IMR-90 (cell line): Measurements from ENCODE around the gene TSKU. TPM values are rescaled to one million over a fixed set of nuclear protein-coding genes. Genes with fewer than 3 reads are reported as not detected.

Source experiments
- ATAC-seq: fragments of 200-7000 bp; cut with Tn5 transposase; 2 replicates; pipeline ENCODE4 v1.9.1; 2020; ENCODE audit warnings: low read depth, mild to moderate bottlenecking, moderate library complexity
- BruUV-seq: library from RNA; stranded (reverse); fragments of 400-500 nt; replicated peaks from 2 replicates; lab custom pipeline; 2021; lab: Mats Ljungman, UMichigan
- CTCF ChIA-PET: fragments of 300-600 bp; formaldehyde crosslinking; extraction: SDS; loops from one replicate; lab custom pipeline; 2021; ENCODE audit warnings: antibody characterized with exemption; lab: Yijun Ruan, JAX
- POLR2A ChIA-PET: fragments of 300-600 bp; sonication (Branson Sonifier 250); formaldehyde crosslinking; loops from one replicate; lab custom pipeline; 2022; ENCODE audit warnings: antibody characterized with exemption; ENCODE audit not compliant: unreplicated experiment; lab: Charles Lee
- DNase-seq: peaks from one replicate; pipeline ENCODE4 v3.0.0; 2013
- H2AFZ ChIP-seq: replicated peaks from 2 replicates; pipeline ENCODE3; 2013; ENCODE audit warnings: low read length, mild to moderate bottlenecking; ENCODE audit not compliant: poor library complexity
- H2AK5ac ChIP-seq: 2 replicates; pipeline ENCODE4 v1.6.1; 2013; ENCODE audit warnings: low read depth, low read length, inconsistent platforms
- H2AK9ac ChIP-seq: replicated peaks from 2 replicates; pipeline ENCODE3; 2013; ENCODE audit warnings: mild to moderate bottlenecking, low read depth, low read length, moderate library complexity; ENCODE audit not compliant: poor library complexity
- H2BK120ac ChIP-seq: 2 replicates; pipeline ENCODE4 v1.6.1; 2013; ENCODE audit warnings: low read depth, low read length, inconsistent platforms
- H2BK15ac ChIP-seq: 3 replicates; pipeline ENCODE4 v1.6.1; 2013; ENCODE audit warnings: low read depth, low read length, inconsistent platforms
- H2BK20ac ChIP-seq: 2 replicates; pipeline ENCODE4 v1.6.1; 2013; ENCODE audit warnings: low read depth, mild to moderate bottlenecking, inconsistent platforms, low read length, moderate library complexity
- H2BK5ac ChIP-seq: 2 replicates; pipeline ENCODE4 v1.6.1; 2013; ENCODE audit warnings: mild to moderate bottlenecking, low read depth, low read length, inconsistent platforms; ENCODE audit not compliant: poor library complexity, severe bottlenecking
- H3K14ac ChIP-seq: replicated peaks from 2 replicates; pipeline ENCODE4 v1.6.1; 2013; ENCODE audit warnings: low read depth, low read length, inconsistent platforms
- H3K18ac ChIP-seq: 2 replicates; pipeline ENCODE4 v1.6.1; 2013; ENCODE audit warnings: low read depth, low read length, control low read depth
- H3K23ac ChIP-seq: 2 replicates; pipeline ENCODE4 v1.6.1; 2013; ENCODE audit warnings: low read depth, low read length, inconsistent platforms
- H3K27ac ChIP-seq: 2 replicates; pipeline ENCODE4 v1.5.1; 2013; ENCODE audit warnings: mild to moderate bottlenecking, control low read depth, low read length; ENCODE audit not compliant: insufficient read depth
- H3K27me3 ChIP-seq: 2 replicates; pipeline ENCODE4 v1.6.1; 2013; ENCODE audit warnings: low read length; ENCODE audit not compliant: control insufficient read depth, insufficient read depth
- H3K36me3 ChIP-seq: 2 replicates; pipeline ENCODE4 v1.6.1; 2013; ENCODE audit warnings: low read length, mixed read lengths; ENCODE audit not compliant: control insufficient read depth, insufficient read depth
- H3K4ac ChIP-seq: 2 replicates; pipeline ENCODE4 v1.6.1; 2013; ENCODE audit warnings: low read depth, low read length, inconsistent platforms
- H3K4me1 ChIP-seq: 2 replicates; pipeline ENCODE4 v1.6.1; 2013; ENCODE audit warnings: low read length, mixed read lengths; ENCODE audit not compliant: control insufficient read depth, insufficient read depth
- H3K4me2 ChIP-seq: 2 replicates; pipeline ENCODE4 v1.6.1; 2013; ENCODE audit warnings: low read depth, mild to moderate bottlenecking, control low read depth, low read length, moderate library complexity
- H3K4me3 ChIP-seq: 2 replicates; pipeline ENCODE4 v1.5.1; 2013; ENCODE audit warnings: low read depth, mild to moderate bottlenecking, control low read depth, low read length, moderate library complexity; ENCODE audit not compliant: insufficient read depth
- H3K56ac ChIP-seq: 2 replicates; pipeline ENCODE4 v1.6.1; 2013; ENCODE audit warnings: low read length, inconsistent platforms; ENCODE audit not compliant: insufficient read depth; ENCODE audit errors: extremely low read depth
- H3K79me1 ChIP-seq, 2 experiments: 2 replicates each; pipeline ENCODE4 v1.6.1; 2013; ENCODE audit warnings: low read length in 2 of 2, inconsistent platforms in 1 of 2, low read depth in 1 of 2
- H3K9ac ChIP-seq: 2 replicates; pipeline ENCODE4 v1.6.1; 2013; ENCODE audit warnings: low read depth, low read length, control low read depth
- H3K9me1 ChIP-seq: 2 replicates; pipeline ENCODE4 v1.6.1; 2013; ENCODE audit warnings: low read length, inconsistent platforms; ENCODE audit not compliant: insufficient read depth
- H3K9me3 ChIP-seq: 2 replicates; pipeline ENCODE4 v1.6.1; 2013; ENCODE audit warnings: low read length; ENCODE audit not compliant: control insufficient read depth, insufficient read depth
- H4K20me1 ChIP-seq: 2 replicates; pipeline ENCODE4 v1.6.1; 2013; ENCODE audit warnings: low read length, inconsistent platforms; ENCODE audit not compliant: insufficient read depth
- H4K5ac ChIP-seq: 2 replicates; pipeline ENCODE4 v1.6.1; 2013; ENCODE audit warnings: mild to moderate bottlenecking, low read depth, low read length, control low read depth
- H4K8ac ChIP-seq, 2 experiments: 2 replicates each; pipeline ENCODE4 v1.6.1; 2013; ENCODE audit warnings: low read depth in 2 of 2, low read length in 2 of 2, control low read depth in 1 of 2, inconsistent platforms in 1 of 2
- H4K91ac ChIP-seq: 2 replicates; pipeline ENCODE4 v1.6.1; 2013; ENCODE audit warnings: low read depth, low read length, inconsistent platforms; ENCODE audit not compliant: insufficient read depth
- BHLHE40 ChIP-seq: fragments of 150-350 bp; IDR thresholded peaks from 2 replicates; pipeline ENCODE4 v1.6.1; 2016; ENCODE audit warnings: mild to moderate bottlenecking, low read depth, low read length
- POLR2A ChIP-seq: IDR thresholded peaks from 2 replicates; pipeline ENCODE4 v1.6.1; 2012; ENCODE audit warnings: mild to moderate bottlenecking, low read depth, low read length
- WGBS, 2 experiments: methylation state at CpG; one replicate each; pipeline versions ENCODE4 v1.1.5 to v1.1.7; 2013; ENCODE audit warnings: missing lambda C conversion rate in 2 of 2; ENCODE audit not compliant: insufficient read length in 1 of 2; ENCODE audit errors: extremely low coverage in 2 of 2; 5-methylcytosine and 5-hydroxymethylcytosine counted together
- dilution Hi-C: fragments of 300-500 bp; cut with HindIII; formaldehyde crosslinking; loops from one replicate; pipeline ENCODE4 v1.14.3; 2018; ENCODE audit warnings: low sequenced_read_pairs; ENCODE audit not compliant: unreplicated experiment
- in situ Hi-C: fragments of 300-500 bp; cut with MboI; formaldehyde crosslinking; loops from 3 replicates; pipeline ENCODE4 v1.14.3; 2019; ENCODE audit warnings: low sequenced_read_pairs, inconsistent platforms, mixed read lengths
- intact Hi-C: fragments of 100-400 bp; cut with micrococcal nuclease; formaldehyde crosslinking; loops from 2 replicates; pipeline ENCODE4 v1.10.0; 2022
- polyA plus RNA-seq, 3 experiments: library from polyadenylated mRNA; depleted of rRNA; stranded (reverse); fragments of >200 nt; gene quantifications; 2 replicates each; pipeline ENCODE4 v1.2.3, GENCODE V29; 2012; ENCODE audit warnings: low replicate concordance in 1 of 3
- total RNA-seq: library from RNA; depleted of rRNA; stranded (reverse); fragments of >200 nt; gene quantifications from 2 replicates; pipeline ENCODE4 v1.2.3, GENCODE V29; 2012

TSKU gene
- total and polyA plus RNA-seq, 2 of the 4 experiments (the other 2 are of a cell fraction), result 6.8 to 26.6 TPM

GRCh38 chr11:76834151-76834550, 51.0 kb downstream of the TSKU start:
- no peaks in the 10 kb centered on the region; the same call in 1 of the 2 replicates for H3K9me3 ChIP-seq
- no peak overlapping the region for H2BK120ac ChIP-seq
- H3K9ac ChIP-seq, result no peak overlapping the region
- no peak overlapping the region for H3K56ac ChIP-seq
- H2AK5ac ChIP-seq, result no peak overlapping the region
- H3K79me1 ChIP-seq, result no peaks in the 10 kb centered on the region
- no peak overlapping the region for H3K4me3 ChIP-seq
- H2BK15ac ChIP-seq, result no peak overlapping the region
- no peaks in the 10 kb centered on the region for H4K20me1 ChIP-seq
- CTCF ChIA-PET, result interaction anchor here (0.7 kb wide), 1 partner anchor 33 kb away, joined by 3 read pairs; no protein-coding TSS in a partner anchor
- H3K4ac ChIP-seq, result no peak overlapping the region
- no peak overlapping the region for H3K14ac ChIP-seq
- no peak overlapping the region for H2AK9ac ChIP-seq
- BruUV-seq, result no TSS peak
- no peak for TF ChIP-seq POLR2A
- TF ChIP-seq BHLHE40, result 0 out of 2 replicates have a peak, but pooled peaks have one; percentile 8
- POLR2A ChIA-PET, result no interaction called here
- no peak overlapping the region for H4K8ac ChIP-seq
- peaks cover 60% of the 10 kb centered on the region for H3K27me3 ChIP-seq
- no peak overlapping the region for H3K23ac ChIP-seq
- no peak overlapping the region for H3K27ac ChIP-seq
- peaks cover 5% of the 10 kb centered on the region; the same call in 1 of the 2 replicates for H3K4me1 ChIP-seq
- H3K18ac ChIP-seq, result no peak overlapping the region
- ATAC-seq, result peak; percentile 76
- H2BK20ac ChIP-seq, result no peak overlapping the region
- no peak overlapping the region for H4K5ac ChIP-seq
- H4K91ac ChIP-seq, result no peak overlapping the region
- 71% methylated on average over 1 of the region's 3 CpGs; no CpG with 5 or more reads in 1 of the 2 experiments for WGBS, 2 experiments
- no peaks in the 10 kb centered on the region for H3K36me3 ChIP-seq
- H3K4me2 ChIP-seq, result no peak overlapping the region
- H3K9me1 ChIP-seq, result peaks cover 3% of the 10 kb centered on the region; the same call in 1 of the 2 replicates
- intact Hi-C loops, result no loop called here
- in situ Hi-C loops, result no loop called here
- no peak overlapping the region for H2AFZ ChIP-seq
- dilution Hi-C loops, result no loop called here
- DNase-seq, result peak; percentile 63
- H2BK5ac ChIP-seq, result no peak overlapping the region
